Stimulated activated naive B cell treated with anti-CD40 and anti-IgM and Interleukin-4, amounts not matched to agents 10 μg/mL and 1 μg/mL and 100 μg/mL, for 72 hours (primary cell): Measurements from ENCODE around the gene MB21D2.
"Not testable (repeated sequence)": the region's sequence is repeated elsewhere in the genome, so short reads cannot be mapped to it uniquely, and the experiment has no call there.

ENCODE experiments used
- ATAC-seq, 2 donors: fragments of 150-1000 bp; cut with Tn5 transposase; replicated peaks; 2 replicates each; pipeline ENCODE4 v1.10.0; 2021; ENCODE audit warnings: moderate library complexity in 1 of 2
- DNase-seq: peaks from one replicate; pipeline ENCODE4 v3.0.0; 2021
- H3K27ac Mint-ChIP-seq: one replicate; pipeline ENCODE4 v1.8.0; 2022; ENCODE audit warnings: mild to moderate bottlenecking, mixed read lengths
- H3K27me3 Mint-ChIP-seq, 2 donors: one replicate each; pipeline ENCODE4 v1.8.0; 2022; ENCODE audit warnings: mixed read lengths in 2 of 2
- H3K36me3 Mint-ChIP-seq, 2 donors: one replicate each; pipeline ENCODE4 v1.8.0; 2022; ENCODE audit warnings: mixed read lengths in 2 of 2, mild to moderate bottlenecking in 1 of 2
- H3K4me1 Mint-ChIP-seq, 2 donors: one replicate each; pipeline ENCODE4 v1.8.0; 2022; ENCODE audit warnings: mixed read lengths in 2 of 2, mild to moderate bottlenecking in 1 of 2
- H3K4me3 Mint-ChIP-seq, 2 donors: one replicate each; pipeline ENCODE4 v1.8.0; 2022; ENCODE audit warnings: mild to moderate bottlenecking in 2 of 2, mixed read lengths in 2 of 2, moderate library complexity in 1 of 2
- H3K9me3 Mint-ChIP-seq, 2 donors: one replicate each; pipeline ENCODE4 v1.8.0; 2022; ENCODE audit warnings: mixed read lengths in 2 of 2, mild to moderate bottlenecking in 1 of 2

The MB21D2 gene

DNA sequence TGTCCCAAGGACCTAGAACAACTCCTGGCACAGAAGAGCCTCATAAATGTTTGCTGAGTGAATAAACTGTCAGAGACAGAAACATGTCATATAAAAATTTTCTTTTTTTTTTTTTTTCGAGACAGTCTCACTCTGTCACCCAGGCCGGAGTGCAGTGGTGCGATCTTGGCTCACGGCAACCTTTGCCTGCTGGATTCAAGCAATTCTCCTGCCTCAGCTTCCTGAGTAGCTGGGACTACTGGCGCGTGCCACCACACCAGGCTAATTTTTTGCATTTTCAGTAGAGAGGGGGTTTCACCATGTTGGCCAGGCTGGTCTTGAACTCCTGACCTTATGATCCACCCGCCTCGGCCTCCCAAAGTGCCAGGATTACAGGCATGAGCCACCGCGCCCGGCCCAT is 67.8 kb downstream of the MB21D2 start:
- H3K36me3 Mint-ChIP-seq, DNase-seq, H3K4me3 Mint-ChIP-seq, H3K9me3 Mint-ChIP-seq, ATAC-seq, H3K27ac Mint-ChIP-seq: not testable (repeated sequence)
- H3K4me1 Mint-ChIP-seq, result peaks cover 6 to 10% of the 10 kb centered on the region in 2 donors
- H3K27me3 Mint-ChIP-seq, result peaks cover 9 to 16% of the 10 kb centered on the region in 2 donors

DNA sequence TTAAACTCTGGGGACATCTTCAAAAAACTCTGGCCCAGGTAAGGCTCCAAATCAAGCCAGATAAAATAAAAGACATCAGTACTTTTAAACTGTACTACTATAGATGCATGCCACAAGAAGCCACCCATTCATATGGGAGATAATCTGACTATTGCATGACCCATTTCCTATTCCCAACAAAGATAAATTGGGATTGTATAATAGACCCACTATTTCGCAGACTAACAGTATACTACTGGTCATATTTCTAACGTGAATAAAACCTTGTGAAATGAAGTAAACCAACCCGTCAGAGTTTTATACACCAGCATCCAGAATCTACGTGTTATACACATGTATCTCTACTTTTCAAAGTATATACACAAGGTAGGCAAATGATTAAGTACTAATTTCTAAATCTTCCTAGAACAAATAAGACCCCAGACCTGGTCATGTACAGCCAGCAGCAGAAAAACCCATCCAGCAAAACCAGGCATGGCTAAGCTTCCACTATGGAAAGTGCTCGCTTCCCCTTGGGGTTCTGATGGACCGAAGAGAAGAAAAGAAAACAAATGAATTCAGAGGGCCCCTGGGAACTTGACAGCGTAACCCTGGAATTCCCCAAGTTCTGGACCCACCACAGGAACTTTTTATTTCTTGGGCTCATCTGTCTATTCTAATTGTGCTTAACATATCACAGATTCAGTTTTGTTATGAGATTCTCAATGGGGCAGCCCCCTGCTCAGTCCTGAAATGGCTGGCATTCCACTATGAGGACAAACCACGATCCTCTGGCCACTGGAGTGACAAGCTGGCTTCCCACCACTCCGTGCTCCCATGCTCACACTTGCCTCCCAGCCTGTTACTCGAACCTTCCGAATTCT is 69.1 kb downstream of the MB21D2 start:
- Mint-ChIP-seq H3K9me3 (peaks cover 0 to 1% of the 10 kb centered on the region in 2 donors), H3K36me3 (peaks cover 0 to 2% of the 10 kb centered on the region in 2 donors), H3K4me3 (no peak overlapping the region), H3K27me3 (peaks cover 9 to 21% of the 10 kb centered on the region in 2 donors), H3K27ac (no peak overlapping the region), H3K4me1 (peaks cover 6 to 10% of the 10 kb centered on the region in 2 donors)
- peak; percentile 23 to 36 for ATAC-seq
- DNase-seq, result no peak

DNA sequence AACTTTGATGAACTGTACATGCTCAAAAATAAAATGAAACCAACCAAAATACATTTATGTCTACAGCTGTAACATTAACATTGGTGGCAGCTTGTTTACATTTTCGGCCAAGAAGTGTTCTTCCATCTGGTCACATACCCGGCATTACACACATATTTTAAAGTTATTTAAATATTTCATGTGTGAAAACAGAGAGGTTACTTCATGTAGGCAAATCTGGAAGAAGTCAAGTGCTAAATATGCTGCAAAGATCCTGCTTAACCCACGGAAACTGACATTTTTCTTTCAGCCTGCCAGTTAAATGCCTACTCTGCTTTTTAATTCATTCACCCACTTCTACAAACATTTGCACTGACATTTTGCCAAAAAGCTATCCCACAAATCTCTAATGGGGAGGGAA is 69.7 kb downstream of the MB21D2 start:
- ATAC-seq, result no peak
- Mint-ChIP-seq H3K36me3 (peaks cover 0 to 2% of the 10 kb centered on the region in 2 donors), H3K27ac (no peak overlapping the region), H3K4me3 (no peak overlapping the region), H3K4me1 (peaks cover 6 to 10% of the 10 kb centered on the region in 2 donors), H3K27me3 (peaks cover 9 to 18% of the 10 kb centered on the region in 2 donors), H3K9me3 (peaks cover 0 to 1% of the 10 kb centered on the region in 2 donors)
- DNase-seq, result no peak

DNA sequence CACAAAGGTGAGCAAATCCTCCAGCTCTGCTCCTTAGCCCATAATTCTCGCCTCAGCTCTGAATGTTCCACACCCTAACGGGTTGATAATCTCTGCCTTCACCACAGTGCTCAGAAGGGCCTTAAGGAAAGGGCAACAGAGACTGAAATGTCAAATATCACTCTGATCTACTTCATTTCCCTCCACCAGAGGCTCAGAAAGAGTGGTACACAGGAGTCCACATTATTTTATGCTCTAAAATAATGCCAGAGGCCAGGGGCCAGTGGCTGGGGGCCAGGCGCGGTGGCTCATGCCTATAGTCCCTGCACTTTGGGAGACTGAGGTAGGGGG is 72.2 kb downstream of the MB21D2 start:
- Mint-ChIP-seq H3K4me3 (no peak overlapping the region), H3K4me1 (peaks cover 2 to 3% of the 10 kb centered on the region in 2 donors), H3K27me3 (peaks cover 2 to 14% of the 10 kb centered on the region in 2 donors), H3K36me3 (peaks cover 0 to under 1% of the 10 kb centered on the region in 2 donors), H3K27ac (no peak overlapping the region), H3K9me3 (peaks cover 0 to 1% of the 10 kb centered on the region in 2 donors)
- ATAC-seq (no peak), DNase-seq (no peak)

DNA sequence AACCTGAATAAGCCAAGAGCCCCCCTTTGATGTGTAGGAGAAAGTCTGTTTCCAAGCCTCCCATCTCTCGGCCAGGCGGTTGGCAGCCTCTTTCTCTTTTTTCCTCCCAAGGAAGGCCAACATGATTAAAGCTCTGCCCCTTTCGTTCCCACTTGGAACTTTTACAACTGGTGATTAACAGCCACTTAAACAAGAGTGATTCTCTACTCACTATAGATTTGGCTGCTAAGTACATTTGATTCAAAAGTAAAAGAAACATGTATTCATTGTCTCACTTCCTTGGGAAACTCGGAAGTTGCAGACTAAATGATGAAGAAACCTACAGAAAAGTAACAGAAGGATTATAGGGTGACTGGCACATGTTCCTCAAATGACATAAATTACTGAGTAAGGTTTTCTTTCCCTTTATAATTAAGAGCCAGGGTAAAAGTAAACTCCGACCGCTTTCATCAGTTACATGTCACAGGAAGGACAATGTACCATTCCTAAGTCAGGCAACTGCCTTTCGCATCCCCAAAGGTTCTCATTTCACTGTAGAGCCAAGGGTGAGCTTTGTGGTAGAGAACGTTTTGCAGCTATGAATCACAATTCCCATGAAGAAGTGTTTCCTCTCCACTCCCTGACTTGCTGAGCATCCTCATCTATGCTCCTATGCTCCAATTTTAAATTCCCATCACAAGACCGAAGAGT is 72.7 kb downstream of the MB21D2 start:
- H3K9me3 Mint-ChIP-seq, result no peaks in the 10 kb centered on the region
- no peaks in the 10 kb centered on the region for H3K36me3 Mint-ChIP-seq
- no peaks in the 10 kb centered on the region for H3K4me1 Mint-ChIP-seq
- DNase-seq (no peak), ATAC-seq (no peak)
- no peak overlapping the region for H3K27ac Mint-ChIP-seq
- H3K4me3 Mint-ChIP-seq, result no peak overlapping the region
- H3K27me3 Mint-ChIP-seq, result peaks cover 0 to 12% of the 10 kb centered on the region in 2 donors

DNA sequence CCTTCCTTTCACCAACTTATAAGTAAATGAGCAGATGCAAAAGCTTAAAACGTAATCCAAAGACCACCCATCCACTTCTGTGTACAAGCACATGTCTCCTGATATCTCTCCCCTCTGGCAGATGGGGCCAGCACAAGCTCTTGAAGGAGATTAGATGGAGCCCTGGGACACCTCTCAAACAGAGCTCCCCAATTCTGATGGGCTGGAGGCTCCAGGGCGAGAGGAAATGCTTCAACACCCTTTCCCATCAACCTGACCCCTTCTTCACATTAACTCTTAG is 73.2 kb downstream of the MB21D2 start:
- Mint-ChIP-seq H3K36me3 (no peaks in the 10 kb centered on the region), H3K27me3 (peaks cover 0 to 12% of the 10 kb centered on the region in 2 donors), H3K4me3 (no peak overlapping the region), H3K4me1 (no peaks in the 10 kb centered on the region), H3K9me3 (no peaks in the 10 kb centered on the region), H3K27ac (no peak overlapping the region)
- DNase-seq, result no peak
- ATAC-seq, result no peak

DNA sequence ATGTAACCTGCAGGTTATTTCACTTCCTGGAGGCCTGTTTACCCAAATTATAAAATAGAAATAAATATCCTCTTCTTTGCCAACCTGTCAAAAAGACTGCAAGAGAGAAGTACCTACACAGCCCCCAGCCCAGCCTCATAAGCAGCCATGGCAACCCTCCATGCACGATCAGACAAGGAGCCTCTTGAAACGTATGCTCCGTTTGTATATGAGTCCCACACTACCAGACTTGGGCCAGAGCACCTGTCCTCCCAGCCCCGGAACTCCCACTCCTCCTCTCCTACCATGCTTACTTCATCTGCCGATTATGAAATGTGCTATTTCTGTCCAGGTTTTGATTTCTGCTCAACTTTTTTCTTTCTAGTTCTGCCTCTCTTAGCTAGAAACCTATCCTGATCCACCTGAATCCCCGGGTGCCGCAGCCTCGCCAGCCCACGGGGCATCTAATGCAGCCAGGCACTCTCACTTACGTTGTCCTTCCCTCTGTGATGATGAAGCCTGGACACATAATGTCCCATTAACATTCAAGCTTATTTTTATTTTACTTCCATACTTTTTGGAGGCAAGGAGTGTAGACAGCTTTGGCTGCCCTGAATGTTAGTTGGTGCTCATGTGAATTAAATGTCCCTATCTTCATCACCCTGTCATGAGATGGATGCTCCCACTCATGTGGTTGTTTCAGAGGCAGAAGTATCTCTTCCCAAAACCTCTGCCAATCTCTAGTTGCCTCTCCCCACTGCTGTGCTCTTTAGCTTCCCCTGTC is 73.8 kb downstream of the MB21D2 start:
- H3K27ac Mint-ChIP-seq, result no peak overlapping the region
- H3K4me1 Mint-ChIP-seq, result no peaks in the 10 kb centered on the region
- no peaks in the 10 kb centered on the region for H3K9me3 Mint-ChIP-seq
- no peak overlapping the region for H3K4me3 Mint-ChIP-seq
- DNase-seq (no peak), ATAC-seq (no peak)
- H3K27me3 Mint-ChIP-seq, result peaks cover 0 to 12% of the 10 kb centered on the region in 2 donors
- H3K36me3 Mint-ChIP-seq, result no peaks in the 10 kb centered on the region

DNA sequence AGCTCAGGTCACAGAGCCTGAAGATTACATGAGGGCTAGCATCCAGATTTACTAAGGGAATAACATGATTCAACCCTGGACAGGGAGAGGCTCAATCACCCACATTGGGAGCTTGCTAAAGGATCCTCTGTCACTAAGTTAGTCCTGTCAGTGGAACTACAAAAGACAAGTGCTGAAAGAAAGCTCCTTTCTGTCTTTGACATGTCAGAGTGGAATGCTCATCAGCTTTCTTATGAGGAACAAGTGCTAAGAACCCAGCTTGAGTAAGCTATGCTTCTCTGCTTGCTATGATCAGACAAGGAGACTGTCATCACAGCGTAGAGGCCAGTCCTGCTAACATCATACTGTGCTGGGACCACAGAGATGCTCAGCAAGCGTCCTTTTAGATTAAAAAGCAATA is 74.5 kb downstream of the MB21D2 start:
- Mint-ChIP-seq H3K4me3 (no peak overlapping the region), H3K9me3 (no peaks in the 10 kb centered on the region), H3K27me3 (peaks cover 0 to 12% of the 10 kb centered on the region in 2 donors), H3K27ac (no peak overlapping the region), H3K4me1 (no peaks in the 10 kb centered on the region), H3K36me3 (no peaks in the 10 kb centered on the region)
- no peak for DNase-seq
- ATAC-seq, result no peak

DNA sequence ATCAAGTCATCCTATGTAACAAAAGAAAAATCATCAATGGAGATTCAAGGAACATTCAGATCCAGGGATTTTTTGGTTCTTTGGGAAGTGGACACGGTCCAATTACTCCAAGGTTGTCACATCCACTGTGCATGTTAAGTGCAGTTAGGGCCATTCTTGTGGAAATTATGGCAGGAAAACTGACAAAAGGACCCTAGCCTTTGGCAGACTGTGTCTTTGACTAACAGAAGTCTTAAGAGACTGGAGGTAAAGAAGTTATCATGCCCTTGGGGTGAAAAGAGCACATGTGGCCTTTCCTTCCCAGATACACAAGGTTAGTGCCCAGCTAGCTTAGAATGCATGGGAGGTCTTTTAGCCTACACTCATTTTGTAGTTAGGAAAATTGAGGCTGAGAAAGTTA is 74.9 kb downstream of the MB21D2 start:
- H3K27ac Mint-ChIP-seq, result no peak overlapping the region
- no peaks in the 10 kb centered on the region for H3K4me1 Mint-ChIP-seq
- no peak for ATAC-seq
- H3K27me3 Mint-ChIP-seq, result peaks cover 0 to 12% of the 10 kb centered on the region in 2 donors
- no peak overlapping the region for H3K4me3 Mint-ChIP-seq
- no peaks in the 10 kb centered on the region for H3K36me3 Mint-ChIP-seq
- no peak for DNase-seq
- no peaks in the 10 kb centered on the region for H3K9me3 Mint-ChIP-seq

DNA sequence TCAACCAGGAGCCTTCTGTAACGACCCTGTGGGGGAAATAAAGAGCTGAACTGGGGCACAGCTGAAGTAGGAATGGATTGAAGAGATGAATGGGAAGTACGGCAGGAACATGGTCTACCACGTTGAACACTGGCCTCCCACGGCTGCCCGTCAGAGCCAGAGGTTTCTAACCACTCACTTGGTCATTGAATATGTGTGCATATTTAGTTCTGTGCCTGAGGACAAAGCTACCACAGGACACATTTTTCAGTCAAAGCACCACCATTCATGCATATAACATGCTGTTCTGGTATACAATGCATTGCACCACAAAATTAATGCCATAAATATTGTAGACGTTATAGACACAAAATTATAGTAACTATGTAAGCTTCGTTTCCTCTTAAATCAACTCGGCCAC is 75.5 kb downstream of the MB21D2 start:
- Mint-ChIP-seq H3K9me3 (no peaks in the 10 kb centered on the region), H3K27ac (no peak overlapping the region), H3K36me3 (no peaks in the 10 kb centered on the region), H3K4me1 (no peaks in the 10 kb centered on the region), H3K27me3 (peaks cover 0 to 12% of the 10 kb centered on the region in 2 donors), H3K4me3 (no peak overlapping the region)
- DNase-seq (no peak), ATAC-seq (no peak)

DNA sequence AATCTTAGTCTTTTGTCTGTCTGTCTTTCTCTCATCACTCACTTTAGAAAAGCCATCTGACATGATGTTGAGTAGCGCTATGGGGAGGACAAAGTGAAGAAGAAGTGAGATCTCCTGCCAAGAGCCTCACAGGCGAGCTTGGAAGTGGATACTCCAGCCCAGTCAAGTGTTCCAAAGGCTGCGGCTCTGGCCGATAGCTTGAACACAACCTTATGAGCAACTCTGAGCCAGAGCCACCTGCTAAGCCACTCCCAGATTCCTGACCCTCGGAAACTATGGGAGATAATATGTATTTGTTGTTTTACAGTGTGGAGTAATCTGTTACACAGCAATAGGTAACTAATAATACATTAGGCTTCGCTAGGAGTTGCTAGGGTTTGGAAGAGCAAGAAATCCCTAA is 76.2 kb downstream of the MB21D2 start:
- ATAC-seq (no peak), DNase-seq (no peak)
- Mint-ChIP-seq H3K9me3 (no peaks in the 10 kb centered on the region), H3K27ac (no peak overlapping the region), H3K4me3 (no peak overlapping the region), H3K4me1 (no peaks in the 10 kb centered on the region), H3K27me3 (peaks cover 0 to 12% of the 10 kb centered on the region in 2 donors), H3K36me3 (no peaks in the 10 kb centered on the region)

DNA sequence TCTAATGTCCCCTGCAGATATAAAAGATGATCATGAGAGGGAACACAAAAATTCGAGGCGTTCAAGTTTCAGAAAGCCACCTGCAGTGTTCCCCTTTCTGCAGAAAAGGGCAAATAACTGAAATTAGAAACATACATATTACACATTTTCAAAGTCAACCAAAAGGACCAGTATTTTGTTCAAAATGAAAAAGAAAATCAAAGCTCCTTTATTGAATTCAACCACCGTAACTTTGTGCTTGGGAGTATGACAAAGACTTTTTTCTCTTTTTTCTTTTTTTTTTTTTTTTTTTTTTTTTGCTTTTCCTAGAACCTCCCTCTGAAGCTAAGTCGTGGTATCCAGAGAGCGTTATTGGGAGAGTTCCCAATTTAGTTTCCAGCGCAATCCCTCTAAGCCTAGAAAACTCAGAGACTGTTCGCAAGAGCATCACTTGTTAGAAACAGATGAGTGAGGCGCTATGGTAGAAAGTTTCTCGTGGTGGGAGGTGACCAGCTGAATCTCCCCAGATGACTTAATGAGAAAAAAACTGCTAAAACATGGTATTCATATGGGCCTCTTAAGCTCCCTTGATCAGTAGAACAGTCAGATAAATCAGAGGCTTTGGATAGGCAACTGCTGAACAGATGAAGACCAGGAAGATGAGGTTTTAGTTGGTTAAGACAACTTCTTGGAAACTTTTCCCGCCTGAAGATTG is 77.4 kb downstream of the MB21D2 start:
- no peaks in the 10 kb centered on the region for H3K4me1 Mint-ChIP-seq
- no peaks in the 10 kb centered on the region for H3K9me3 Mint-ChIP-seq
- no peak overlapping the region for H3K27ac Mint-ChIP-seq
- H3K4me3 Mint-ChIP-seq, result no peak overlapping the region
- no peaks in the 10 kb centered on the region for H3K36me3 Mint-ChIP-seq
- H3K27me3 Mint-ChIP-seq, result peaks cover 0 to 12% of the 10 kb centered on the region in 2 donors
- DNase-seq, result no peak
- no peak for ATAC-seq

DNA sequence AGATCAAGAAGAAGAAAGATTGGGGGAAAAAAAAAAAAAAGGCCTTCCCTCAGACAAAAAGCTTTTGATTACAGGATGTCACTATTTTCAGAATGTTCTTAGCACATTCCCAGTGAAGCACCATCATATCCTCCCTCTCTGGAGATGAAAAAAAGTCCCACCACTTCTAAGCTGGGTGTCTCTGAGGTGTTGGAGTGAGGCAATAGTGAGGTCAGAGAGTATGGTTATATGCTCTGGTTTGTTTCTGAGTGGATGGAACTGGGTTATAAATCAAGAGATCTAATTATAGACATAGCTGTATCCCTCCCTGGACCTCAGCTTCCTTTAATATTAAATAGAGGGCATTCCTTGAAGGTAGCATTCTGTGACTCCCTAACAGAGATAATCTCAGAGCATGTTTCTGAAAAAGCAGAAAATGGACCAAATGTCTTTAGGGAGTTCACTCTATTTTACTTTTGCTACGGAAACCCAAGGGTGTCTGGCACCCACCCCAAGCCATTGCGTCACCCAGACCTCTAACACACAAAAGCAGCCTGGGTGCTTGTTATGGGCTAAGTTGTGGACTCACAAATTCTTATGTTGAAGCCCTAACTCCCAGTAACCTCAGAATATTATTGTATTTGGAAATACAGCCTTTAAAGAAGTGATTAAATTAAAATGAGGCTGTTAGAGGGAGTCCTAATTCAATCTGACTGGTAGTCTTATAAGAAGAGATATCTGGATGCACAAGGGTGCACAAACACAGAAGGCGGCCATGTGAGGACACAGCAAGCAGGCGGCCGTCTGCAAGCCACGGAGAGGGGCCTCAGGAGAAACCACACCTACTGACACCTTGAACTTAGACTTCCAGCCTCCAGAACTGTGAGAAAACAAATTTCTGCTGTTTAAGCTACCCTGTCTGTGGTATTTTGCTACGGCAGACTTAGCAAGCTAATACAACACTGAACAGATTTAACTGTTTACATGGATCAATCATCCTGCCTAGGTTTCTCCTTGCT is 81.5 kb downstream of the MB21D2 start:
- Mint-ChIP-seq H3K36me3 (no peaks in the 10 kb centered on the region), H3K4me1 (no peaks in the 10 kb centered on the region), H3K27me3 (peaks cover 4 to 15% of the 10 kb centered on the region in 2 donors), H3K27ac (no peak overlapping the region), H3K4me3 (no peak overlapping the region), H3K9me3 (peaks cover 0 to 1% of the 10 kb centered on the region in 2 donors)
- no peak for ATAC-seq
- DNase-seq, result no peak
